GM20000 (cell line): ENCODE data around the gene SEPTIN3.

ENCODE experiments used
- DNase-seq: peaks from one replicate; pipeline ENCODE4 v3.0.0; 2012; ENCODE audit warnings: low spot score
- CTCF ChIP-seq: IDR thresholded peaks from 2 replicates; pipeline ENCODE4 v1.5.1; 2012; ENCODE audit warnings: mild to moderate bottlenecking, control low read depth; ENCODE audit errors: extremely low read depth, missing control alignments

Gene SEPTIN3

DNA sequence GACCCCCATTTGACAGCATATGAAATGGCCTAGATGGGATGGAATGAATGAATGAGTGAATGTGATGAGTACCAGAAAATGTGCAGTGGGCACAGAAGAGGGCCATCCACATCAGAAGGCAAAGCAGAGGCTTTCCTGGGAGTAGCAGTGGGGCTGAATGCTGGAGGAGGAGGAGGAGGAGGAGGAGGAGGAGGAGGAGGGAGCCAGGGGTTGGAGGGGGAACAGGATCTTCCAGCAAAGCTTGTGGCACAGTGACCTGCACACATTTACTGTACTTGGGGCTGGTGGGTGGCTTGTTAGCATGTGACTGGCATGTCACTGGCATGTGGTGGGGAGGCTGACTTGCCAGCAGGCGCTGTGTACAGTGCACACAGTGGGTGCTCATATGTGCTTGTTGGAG is 9.5 kb downstream of the SEPTIN3 start:
- no peak for DNase-seq
- TF ChIP-seq CTCF = no peak

DNA sequence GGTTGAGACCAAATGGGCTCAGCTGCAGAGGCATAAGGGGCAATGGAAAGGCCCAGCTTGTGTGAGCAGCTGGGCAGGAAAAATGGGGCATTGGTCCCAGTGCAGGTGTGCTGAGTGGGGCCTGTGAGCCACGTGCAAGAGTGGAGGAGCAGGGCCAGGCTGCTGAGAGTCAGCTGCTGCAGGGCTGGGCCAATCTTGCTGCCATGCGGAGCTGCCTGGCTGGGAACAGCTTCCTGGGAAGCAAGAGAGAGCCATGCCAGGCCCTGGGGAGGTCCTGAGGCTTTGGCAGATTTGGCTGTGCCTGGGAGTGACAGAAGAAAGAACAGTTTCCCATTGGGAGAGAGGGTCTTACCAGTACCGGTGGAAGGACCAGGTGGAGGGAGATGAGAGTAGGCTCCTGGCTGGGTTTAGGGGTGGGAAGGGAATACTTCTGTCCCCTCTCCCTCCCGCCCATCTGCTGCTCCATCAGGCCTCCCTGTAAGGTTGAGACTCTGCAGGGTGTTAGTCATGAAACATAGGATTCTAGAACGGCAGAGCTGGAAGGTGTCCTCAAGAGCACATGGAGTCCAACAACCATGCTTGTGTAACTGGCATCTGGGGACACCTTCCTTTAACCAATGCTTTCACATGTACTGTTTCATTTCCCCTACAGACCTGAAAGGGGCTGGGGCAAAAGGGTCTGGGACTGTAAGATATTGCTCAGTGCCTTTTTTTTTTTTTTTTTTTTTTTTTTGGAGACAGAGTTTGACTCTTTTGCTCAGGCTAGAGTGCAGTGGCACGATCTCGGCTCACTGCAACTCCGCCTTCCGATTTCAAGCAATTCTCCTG is 10.4 kb downstream of the SEPTIN3 start:
- TF ChIP-seq CTCF = no peak
- no peak for DNase-seq

- DNase-seq = no peak
- TF ChIP-seq CTCF = no peak
Measured at GRCh38 chr22:41982865-41983264, 13.6 kb downstream of the SEPTIN3 start.

DNA sequence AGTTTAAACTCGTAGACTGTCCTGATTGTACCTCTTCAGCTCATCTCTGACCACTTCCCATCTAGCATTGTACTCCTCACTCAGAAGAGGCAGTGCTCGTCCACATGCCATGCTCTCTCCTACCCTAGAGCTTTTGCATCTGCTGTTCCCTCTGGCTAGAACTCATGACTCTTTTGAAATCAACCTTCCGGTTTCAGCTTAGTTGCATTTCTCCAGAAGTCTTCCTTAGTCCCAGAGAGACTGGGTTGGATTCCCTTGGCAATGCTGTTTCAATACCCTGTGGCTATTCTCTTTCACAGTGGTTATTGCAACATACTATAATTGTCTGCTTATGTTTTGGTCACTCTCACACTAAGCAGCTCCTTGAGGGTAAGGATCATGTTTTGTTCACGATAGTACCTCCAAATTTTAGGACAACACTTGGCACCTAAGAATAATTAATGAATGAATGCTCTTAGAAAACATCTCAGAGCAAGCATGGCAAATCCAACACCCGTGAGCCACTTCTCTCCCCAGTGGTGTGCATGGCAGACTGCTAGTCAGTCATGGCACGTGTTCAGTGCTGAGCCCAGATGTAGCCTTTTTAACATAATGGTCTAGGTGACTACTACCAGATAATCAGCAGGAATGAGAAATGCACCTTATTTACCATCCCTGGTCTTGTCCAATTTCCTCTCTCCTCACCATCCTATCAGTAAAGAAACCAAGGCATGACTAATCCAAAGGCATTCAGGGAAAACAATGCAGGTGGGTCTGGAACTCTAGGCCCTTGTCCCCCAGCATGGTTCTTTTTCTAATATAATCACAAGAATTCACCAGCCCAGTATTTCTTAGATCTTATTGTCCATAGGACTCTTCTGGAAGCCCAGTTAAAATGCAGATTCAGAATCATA is 14.5 kb downstream of the SEPTIN3 start:
- TF ChIP-seq CTCF = no peak

DNA sequence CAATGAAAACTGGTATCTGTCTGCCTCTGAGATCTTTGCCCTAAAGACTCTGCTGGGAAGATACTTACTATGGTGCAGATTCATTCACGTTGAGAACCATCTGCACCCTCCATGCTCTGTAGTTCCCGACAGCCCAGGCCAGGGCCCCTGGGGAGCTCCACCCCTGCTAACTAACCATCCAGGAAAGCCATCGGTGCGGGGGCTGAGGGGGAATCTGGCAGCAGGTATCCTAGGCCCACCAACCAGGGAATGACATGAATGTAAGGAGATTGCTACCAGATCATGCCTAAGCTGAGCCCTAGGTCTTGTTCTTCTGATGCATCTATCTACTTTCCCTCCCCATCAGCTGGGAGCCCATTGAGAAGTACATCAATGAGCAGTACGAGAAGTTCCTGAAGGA is 18.0 kb downstream of the SEPTIN3 start:
- DNase-seq = no peak
- TF ChIP-seq CTCF = no peak

More for the DNA sequence above, 14.5 kb downstream of the SEPTIN3 start:
- DNase-seq = no peak

GRCh38 chr22:41989246-41989645 is 20.0 kb downstream of the SEPTIN3 start:
- no peak for TF ChIP-seq CTCF
- no peak for DNase-seq

GRCh38 chr22:41991111-41991510 is 21.9 kb downstream of the SEPTIN3 start:
- TF ChIP-seq CTCF = no peak
- DNase-seq = no peak
